ENCODE results near the gene SNCB. TPM values are rescaled to one million over a fixed set of nuclear protein-coding genes. Genes with fewer than 3 reads are reported as not detected.

The SNCB gene
- total RNA-seq, 1 experiment from 2014 or later, result not detected

GRCh38 chr5:176638437-176638836 is 8.1 kb upstream of the SNCB start (continued):
- no peak for TF ChIP-seq ZNF274 (IDR thresholded peaks at IDR 0.05; ENCODE audit: low read depth, low read length)
- no peak for TF ChIP-seq EZH2 (IDR thresholded peaks at IDR 0.05)
- TF ChIP-seq MAX (IDR thresholded peaks at IDR 0.05), result no peak
- no peak for TF ChIP-seq POLR2AphosphoS5 (IDR thresholded peaks at IDR 0.05; ENCODE audit: low read depth, low read length)
- no peak for TF ChIP-seq CEBPB (IDR thresholded peaks at IDR 0.05; ENCODE audit: low read depth)

GRCh38 chr5:176637556-176637955 is 7.2 kb upstream of the SNCB start:
- Histone ChIP-seq H3K4me2 (ENCODE audit: low read length) (no peak overlapping the region), H3K9ac (ENCODE audit: low read length) (no peak overlapping the region), H3K4me3 (replicated peaks in 1 of 2; ENCODE audit: low read depth in 1 of 2, low read length in 2 of 2) (no peak overlapping the region), H2AFZ (ENCODE audit: low read depth, low read length, poor library complexity, severe bottlenecking) (no peak overlapping the region), H3K79me2 (ENCODE audit: insufficient read depth, low read length) (no peaks in the 10 kb centered on the region), H3K9me3 (ENCODE audit: control insufficient read depth in 1 of 2, insufficient read depth in 1 of 2, low read depth in 1 of 2, low read length in 2 of 2) (no peaks in the 10 kb centered on the region), H3K4me1 (ENCODE audit: control insufficient read depth in 1 of 2, insufficient read depth in 2 of 2, low read length in 2 of 2) (peaks cover 0 to under 1% of the 10 kb centered on the region in 2 experiments; a peak in 1 of 4 replicates), H4K20me1 (ENCODE audit: insufficient read depth) (no peaks in the 10 kb centered on the region), H3K27ac (ENCODE audit: low read depth, low read length) (no peak overlapping the region), H3K36me3 (ENCODE audit: control insufficient read depth in 1 of 2, insufficient read depth in 2 of 2, low read length in 2 of 2) (no peaks in the 10 kb centered on the region), H3K27me3 (ENCODE audit: insufficient read depth, low read length) (peaks cover 5% of the 10 kb centered on the region; the same call in 1 of the 2 replicates), H3K9me2 (ENCODE audit: insufficient read depth) (no peaks in the 10 kb centered on the region)
- ChIA-PET POLR2A (no interaction called here), CTCF (no interaction called here), RAD21 (ENCODE audit: low non-redundant PET in 1 of 2, low total read pairs in 2 of 2, uncharacterized antibody in 2 of 2, unreplicated experiment in 2 of 2) (no interaction called here)
- ATAC-seq (no peak), DNase-seq (ENCODE audit: low read depth, low spot score) (no peak)
- TF ChIP-seq ZBTB33 (IDR thresholded peaks at IDR 0.05; ENCODE audit: extremely low read depth, insufficient replicate concordance, low read length) (no peak), ATF3 (IDR thresholded peaks at IDR 0.05) (no peak), RAD21 (IDR thresholded peaks at IDR 0.05; ENCODE audit: low read depth) (no peak), POLR2A (IDR thresholded peaks at IDR 0.05; ENCODE audit: borderline replicate concordance, extremely low read depth, insufficient read depth, insufficient read length) (no peak), MAX (IDR thresholded peaks at IDR 0.05) (no peak), TCF7L2 (IDR thresholded peaks at IDR 0.05; ENCODE audit: borderline replicate concordance, extremely low read depth, insufficient read depth, insufficient read length) (no peak), YY1 (IDR thresholded peaks at IDR 0.05; ENCODE audit: extremely low read depth, insufficient replicate concordance, low read depth, low read length) (no peak), CTCF (IDR thresholded peaks at IDR 0.05 in 2 of 3, conservative IDR thresholded peaks at IDR 0.05 in 1 of 3; ENCODE audit: borderline replicate concordance in 1 of 3, insufficient read depth in 1 of 3, low read depth in 2 of 3, low read length in 2 of 3) (no peak), ZFX (IDR thresholded peaks at IDR 0.05) (no peak), POLR2AphosphoS5 (IDR thresholded peaks at IDR 0.05; ENCODE audit: low read depth, low read length) (no peak)
- no TSS peak for BruUV-seq (replicated peaks)
- intact Hi-C loops (cut with micrococcal nuclease), result no loop called here

All from HCT116 (cell line).